ENCODE measurements around the gene ZNF775. TPM values are rescaled to one million over a fixed set of nuclear protein-coding genes. Genes with fewer than 3 reads are reported as not detected.

ZNF775 gene
- polyA plus RNA-seq, 3 donors: 1.3 to 2.7 (median 1.4) TPM

DNA sequence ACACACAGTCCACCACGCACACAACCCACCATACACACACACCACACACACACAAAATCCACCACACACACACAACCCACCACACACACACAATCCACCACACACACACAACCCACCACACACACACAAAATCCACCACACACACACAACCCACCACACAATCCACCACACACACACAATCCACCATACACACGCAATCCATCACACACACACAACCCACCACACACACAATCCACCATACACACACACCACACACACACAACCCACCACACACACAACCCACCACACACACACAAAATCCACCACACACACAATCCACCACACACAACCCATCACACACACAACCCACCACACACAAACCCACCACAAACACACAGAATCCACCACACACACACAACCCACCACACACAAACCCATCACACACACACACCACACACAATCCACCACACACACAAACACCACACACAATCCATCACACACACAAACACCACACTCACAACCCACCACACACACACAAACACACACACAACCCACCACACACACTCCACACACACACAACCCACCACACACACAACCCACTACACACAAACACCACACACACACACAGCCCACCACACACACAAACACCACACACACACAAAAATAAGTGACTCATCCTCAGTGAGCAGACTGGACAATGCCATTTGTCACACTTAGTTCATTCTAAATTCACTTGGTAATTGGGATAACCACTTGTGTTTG lies 19.3 kb upstream of the ZNF775 start:
- Histone ChIP-seq H4K20me1 (ENCODE audit: insufficient read depth, low read length) (no peaks in the 10 kb centered on the region), H3K27ac (ENCODE audit: low read depth in 1 of 2, low read length in 2 of 2) (no peak overlapping the region), H3K9me3 (replicated peaks in 1 of 2; ENCODE audit: control insufficient read depth in 1 of 2, insufficient read depth in 1 of 2, low read length in 2 of 2) (no peaks in the 10 kb centered on the region), H2AFZ (ENCODE audit: insufficient read depth, low read depth, low read length, poor library complexity, severe bottlenecking) (no peak overlapping the region), H3K79me2 (ENCODE audit: insufficient read depth, low read length) (no peaks in the 10 kb centered on the region), H3K36me3 (replicated peaks in 1 of 2; ENCODE audit: control insufficient read depth in 1 of 2, insufficient read depth in 2 of 2, low read length in 2 of 2) (no peaks in the 10 kb centered on the region), H3K9ac (ENCODE audit: insufficient read depth, low read length, poor library complexity, severe bottlenecking) (no peak overlapping the region), H3K4me3 (replicated peaks in 1 of 3; ENCODE audit: low read depth in 2 of 3, low read length in 3 of 3) (no peak overlapping the region), H3K4me1 (ENCODE audit: control insufficient read depth in 1 of 2, insufficient read depth in 2 of 2, low read length in 2 of 2) (peaks cover 23 to 26% of the 10 kb centered on the region in 2 donors), H3K27me3 (ENCODE audit: control insufficient read depth in 2 of 2, insufficient read depth in 2 of 2, low read length in 2 of 2) (no peaks in the 10 kb centered on the region), H3K4me2 (replicated peaks; ENCODE audit: extremely low read depth, low read length, poor library complexity, severe bottlenecking) (no peak overlapping the region)
- TF ChIP-seq, protein P1, sequence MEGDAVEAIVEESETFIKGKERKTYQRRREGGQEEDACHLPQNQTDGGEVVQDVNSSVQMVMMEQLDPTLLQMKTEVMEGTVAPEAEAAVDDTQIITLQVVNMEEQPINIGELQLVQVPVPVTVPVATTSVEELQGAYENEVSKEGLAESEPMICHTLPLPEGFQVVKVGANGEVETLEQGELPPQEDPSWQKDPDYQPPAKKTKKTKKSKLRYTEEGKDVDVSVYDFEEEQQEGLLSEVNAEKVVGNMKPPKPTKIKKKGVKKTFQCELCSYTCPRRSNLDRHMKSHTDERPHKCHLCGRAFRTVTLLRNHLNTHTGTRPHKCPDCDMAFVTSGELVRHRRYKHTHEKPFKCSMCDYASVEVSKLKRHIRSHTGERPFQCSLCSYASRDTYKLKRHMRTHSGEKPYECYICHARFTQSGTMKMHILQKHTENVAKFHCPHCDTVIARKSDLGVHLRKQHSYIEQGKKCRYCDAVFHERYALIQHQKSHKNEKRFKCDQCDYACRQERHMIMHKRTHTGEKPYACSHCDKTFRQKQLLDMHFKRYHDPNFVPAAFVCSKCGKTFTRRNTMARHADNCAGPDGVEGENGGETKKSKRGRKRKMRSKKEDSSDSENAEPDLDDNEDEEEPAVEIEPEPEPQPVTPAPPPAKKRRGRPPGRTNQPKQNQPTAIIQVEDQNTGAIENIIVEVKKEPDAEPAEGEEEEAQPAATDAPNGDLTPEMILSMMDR (IDR thresholded peaks at IDR 0.05): no peak
- peaks cover 1 to 3% (median 3%) of the 10 kb centered on the region in 3 donors for H3K27me3 Mint-ChIP-seq (ENCODE audit: low read depth in 3 of 3)
- intact Hi-C loops (cut with micrococcal nuclease): loop anchor here in 1 of 2 donors (10.0 kb wide), 1 partner anchor 425 kb away; no protein-coding TSS in a partner anchor
- H3K4me1 Mint-ChIP-seq: peaks cover 36% of the 10 kb centered on the region
- WGBS (ENCODE audit: insufficient coverage): 100% methylated on average over 2 of the region's 2 CpGs
- no peaks in the 10 kb centered on the region for H3K36me3 Mint-ChIP-seq
- no peak overlapping the region for H3K4me3 Mint-ChIP-seq
- peak overlapping the region in 1 of 7 donors; percentile 59 for H3K27ac Mint-ChIP-seq
- H3K9me3 Mint-ChIP-seq: no peaks in the 10 kb centered on the region
- no peak for DNase-seq

DNA sequence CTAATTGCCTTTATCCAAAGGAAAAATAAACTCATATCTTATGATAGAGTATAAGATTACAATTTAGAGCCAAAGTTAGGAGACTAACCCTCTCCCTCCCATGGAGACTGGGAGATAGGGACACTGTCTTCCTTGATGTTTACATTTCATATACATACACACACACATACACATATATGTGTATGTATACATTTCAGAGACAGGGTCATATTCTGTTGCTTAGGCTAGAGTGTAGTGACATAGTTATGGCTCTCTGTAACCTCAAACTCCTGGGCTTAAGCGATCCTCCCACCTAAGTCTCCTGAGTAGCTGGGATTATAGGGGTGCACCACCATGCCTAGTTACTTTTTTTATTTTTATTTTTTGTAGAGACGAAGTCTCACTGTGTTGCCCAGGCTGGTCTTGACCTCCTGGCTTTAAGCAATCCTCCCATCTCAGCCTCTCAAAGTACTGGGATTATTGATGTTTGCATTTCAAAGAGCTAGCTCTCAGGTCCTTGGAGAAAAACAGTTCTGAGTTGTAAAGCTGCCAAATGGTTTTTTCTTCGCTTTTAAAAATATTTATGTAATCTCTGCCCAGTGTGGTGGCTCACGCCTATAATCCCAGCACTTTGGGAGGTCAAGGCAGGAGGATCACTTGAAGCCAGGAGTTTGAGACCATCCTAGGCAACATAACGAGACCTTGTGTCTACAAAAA lies 18.6 kb upstream of the ZNF775 start:
- WGBS (ENCODE audit: insufficient coverage): 100% methylated on average over 2 of the region's 5 CpGs
- Histone ChIP-seq H3K27ac (ENCODE audit: low read depth in 1 of 2, low read length in 2 of 2) (no peak overlapping the region), H3K27me3 (ENCODE audit: control insufficient read depth in 2 of 2, insufficient read depth in 2 of 2, low read length in 2 of 2) (no peaks in the 10 kb centered on the region), H3K9me3 (replicated peaks in 1 of 2; ENCODE audit: control insufficient read depth in 1 of 2, insufficient read depth in 1 of 2, low read length in 2 of 2) (no peaks in the 10 kb centered on the region), H3K36me3 (replicated peaks in 1 of 2; ENCODE audit: control insufficient read depth in 1 of 2, insufficient read depth in 2 of 2, low read length in 2 of 2) (no peaks in the 10 kb centered on the region), H3K4me3 (replicated peaks in 1 of 3; ENCODE audit: low read depth in 2 of 3, low read length in 3 of 3) (no peak overlapping the region), H4K20me1 (ENCODE audit: insufficient read depth, low read length) (no peaks in the 10 kb centered on the region), H3K4me2 (replicated peaks; ENCODE audit: extremely low read depth, low read length, poor library complexity, severe bottlenecking) (no peak overlapping the region), H3K4me1 (ENCODE audit: control insufficient read depth in 1 of 2, insufficient read depth in 2 of 2, low read length in 2 of 2) (peaks cover 30 to 33% of the 10 kb centered on the region in 2 donors), H3K79me2 (ENCODE audit: insufficient read depth, low read length) (no peaks in the 10 kb centered on the region), H3K9ac (ENCODE audit: insufficient read depth, low read length, poor library complexity, severe bottlenecking) (no peak overlapping the region), H2AFZ (ENCODE audit: insufficient read depth, low read depth, low read length, poor library complexity, severe bottlenecking) (no peak overlapping the region)
- intact Hi-C loops (cut with micrococcal nuclease): loop anchor here in 1 of 2 donors (10.0 kb wide), 1 partner anchor 424 kb away; no protein-coding TSS in a partner anchor
- Mint-ChIP-seq H3K27ac (no peak overlapping the region), H3K9me3 (no peaks in the 10 kb centered on the region), H3K4me1 (peaks cover 38% of the 10 kb centered on the region), H3K4me3 (no peak overlapping the region), H3K36me3 (no peaks in the 10 kb centered on the region), H3K27me3 (ENCODE audit: low read depth in 3 of 3) (peaks cover 1 to 3% (median 3%) of the 10 kb centered on the region in 3 donors)
- TF ChIP-seq, protein P1 (IDR thresholded peaks at IDR 0.05): no peak
- no peak for DNase-seq
